ENCODE results near the gene ZC3H4. TPM values are rescaled to one million over a fixed set of nuclear protein-coding genes. Genes with fewer than 3 reads are reported as not detected.

ZC3H4 gene
- total RNA-seq, 1 experiment from 2014 or later: 94.4 TPM

DNA sequence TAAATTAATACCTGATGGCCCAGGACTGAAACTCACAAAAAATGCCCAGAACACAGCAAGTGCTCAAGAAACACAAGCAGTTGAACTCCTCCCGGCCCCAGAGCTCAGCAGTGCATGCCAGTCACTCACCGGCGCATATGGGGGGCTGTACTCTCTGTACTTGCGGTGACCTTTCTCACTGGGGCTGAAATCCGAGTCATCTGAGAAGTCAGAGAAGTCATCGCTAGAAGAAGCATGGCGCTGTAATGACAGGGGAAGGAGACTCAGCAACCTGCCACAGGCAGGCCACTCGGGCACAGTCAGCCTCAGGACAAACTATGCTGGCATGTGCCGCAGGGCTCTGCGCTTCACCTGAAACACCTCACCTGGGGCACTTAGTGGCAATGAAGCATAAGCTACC, 19.7 kb downstream of the ZC3H4 start:
- Histone ChIP-seq H3K27me3 (replicated peaks; ENCODE audit: insufficient read depth, low read depth, low read length, poor library complexity) (no peaks in the 10 kb centered on the region), H3K4me1 (ENCODE audit: insufficient read depth, low read length, poor library complexity, severe bottlenecking) (peaks cover 15% of the 10 kb centered on the region), H3K36me3 (ENCODE audit: insufficient read depth, low read length, poor library complexity, severe bottlenecking) (peaks cover 47% of the 10 kb centered on the region), H3K9me3 (ENCODE audit: low read depth, low read length, poor library complexity, severe bottlenecking) (no peaks in the 10 kb centered on the region), H3K4me3 (ENCODE audit: low read depth, low read length, poor library complexity, severe bottlenecking) (no peak overlapping the region), H3K27ac (ENCODE audit: low read depth, low read length, poor library complexity, severe bottlenecking) (no peak overlapping the region)
- DNase-seq (ENCODE audit: low spot score): no peak
- TF ChIP-seq, protein P1, sequence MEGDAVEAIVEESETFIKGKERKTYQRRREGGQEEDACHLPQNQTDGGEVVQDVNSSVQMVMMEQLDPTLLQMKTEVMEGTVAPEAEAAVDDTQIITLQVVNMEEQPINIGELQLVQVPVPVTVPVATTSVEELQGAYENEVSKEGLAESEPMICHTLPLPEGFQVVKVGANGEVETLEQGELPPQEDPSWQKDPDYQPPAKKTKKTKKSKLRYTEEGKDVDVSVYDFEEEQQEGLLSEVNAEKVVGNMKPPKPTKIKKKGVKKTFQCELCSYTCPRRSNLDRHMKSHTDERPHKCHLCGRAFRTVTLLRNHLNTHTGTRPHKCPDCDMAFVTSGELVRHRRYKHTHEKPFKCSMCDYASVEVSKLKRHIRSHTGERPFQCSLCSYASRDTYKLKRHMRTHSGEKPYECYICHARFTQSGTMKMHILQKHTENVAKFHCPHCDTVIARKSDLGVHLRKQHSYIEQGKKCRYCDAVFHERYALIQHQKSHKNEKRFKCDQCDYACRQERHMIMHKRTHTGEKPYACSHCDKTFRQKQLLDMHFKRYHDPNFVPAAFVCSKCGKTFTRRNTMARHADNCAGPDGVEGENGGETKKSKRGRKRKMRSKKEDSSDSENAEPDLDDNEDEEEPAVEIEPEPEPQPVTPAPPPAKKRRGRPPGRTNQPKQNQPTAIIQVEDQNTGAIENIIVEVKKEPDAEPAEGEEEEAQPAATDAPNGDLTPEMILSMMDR (conservative IDR thresholded peaks at IDR 0.05; ENCODE audit: low read depth, low read length): no peak
- POLR2A ChIA-PET (ENCODE audit: low non-redundant PET): no interaction called here
- BruUV-seq (replicated peaks): no TSS peak
- intact Hi-C loops (cut with micrococcal nuclease; ENCODE audit: unreplicated experiment): no loop called here
- CTCF ChIA-PET: interaction anchor here (0.6 kb wide), 1 partner anchor 25 kb away, joined by 4 read pairs; no protein-coding TSS in a partner anchor

- TF ChIP-seq, protein P1 (conservative IDR thresholded peaks at IDR 0.05; ENCODE audit: low read depth, low read length): no peak
- no peak for TF ChIP-seq EZH2 (IDR thresholded peaks at IDR 0.05; ENCODE audit: borderline replicate concordance, low read depth, low read length, poor library complexity, severe bottlenecking)
- H3K4me3 ChIP-seq (ENCODE audit: low read depth, low read length, poor library complexity, severe bottlenecking): no peak overlapping the region
- peaks cover 12% of the 10 kb centered on the region for H3K4me1 ChIP-seq (ENCODE audit: insufficient read depth, low read length, poor library complexity, severe bottlenecking)
- H3K9me3 ChIP-seq (ENCODE audit: low read depth, low read length, poor library complexity, severe bottlenecking): no peaks in the 10 kb centered on the region
- H3K27ac ChIP-seq (ENCODE audit: low read depth, low read length, poor library complexity, severe bottlenecking): no peak overlapping the region
- ChIA-PET POLR2A (ENCODE audit: low non-redundant PET) (interaction anchor here (0.7 kb wide), 1 partner anchor 14 kb away, joined by 9 read pairs; no protein-coding TSS in a partner anchor), CTCF (no interaction called here)
- H3K36me3 ChIP-seq (ENCODE audit: insufficient read depth, low read length, poor library complexity, severe bottlenecking): peaks cover 47% of the 10 kb centered on the region
- no TSS peak for BruUV-seq (replicated peaks)
- intact Hi-C loops (cut with micrococcal nuclease; ENCODE audit: unreplicated experiment): no loop called here
- no peaks in the 10 kb centered on the region for H3K27me3 ChIP-seq (replicated peaks; ENCODE audit: insufficient read depth, low read depth, low read length, poor library complexity)
- no peak for DNase-seq (ENCODE audit: low spot score)
Observed at GRCh38 chr19:47093254-47093653, 20.3 kb downstream of the ZC3H4 start.

GRCh38 chr19:47089767-47090350, 23.7 kb downstream of the ZC3H4 start:
- POLR2A ChIA-PET (ENCODE audit: low non-redundant PET): no interaction called here
- no TSS peak for BruUV-seq (replicated peaks)

More at GRCh38 chr19:47089767-47090350, 23.7 kb downstream of the ZC3H4 start:
- intact Hi-C loops (cut with micrococcal nuclease; ENCODE audit: unreplicated experiment): no loop called here
- DNase-seq (ENCODE audit: low spot score): no peak
- H3K4me1 ChIP-seq (ENCODE audit: insufficient read depth, low read length, poor library complexity, severe bottlenecking): no peaks in the 10 kb centered on the region
- H3K27ac ChIP-seq (ENCODE audit: low read depth, low read length, poor library complexity, severe bottlenecking): no peak overlapping the region
- H3K36me3 ChIP-seq (ENCODE audit: insufficient read depth, low read length, poor library complexity, severe bottlenecking): peaks cover 71% of the 10 kb centered on the region
- H3K9me3 ChIP-seq (ENCODE audit: low read depth, low read length, poor library complexity, severe bottlenecking): no peaks in the 10 kb centered on the region
- TF ChIP-seq, protein P1 (conservative IDR thresholded peaks at IDR 0.05; ENCODE audit: low read depth, low read length): no peak
- no peak for TF ChIP-seq EZH2 (IDR thresholded peaks at IDR 0.05; ENCODE audit: borderline replicate concordance, low read depth, low read length, poor library complexity, severe bottlenecking)
- H3K27me3 ChIP-seq (replicated peaks; ENCODE audit: insufficient read depth, low read depth, low read length, poor library complexity): no peaks in the 10 kb centered on the region
- H3K4me3 ChIP-seq (ENCODE audit: low read depth, low read length, poor library complexity, severe bottlenecking): no peak overlapping the region
- CTCF ChIA-PET: no interaction called here

Measured in A673 (cell line).